Measurements from ENCODE around the gene SDF4.

The SDF4 gene

DNA sequence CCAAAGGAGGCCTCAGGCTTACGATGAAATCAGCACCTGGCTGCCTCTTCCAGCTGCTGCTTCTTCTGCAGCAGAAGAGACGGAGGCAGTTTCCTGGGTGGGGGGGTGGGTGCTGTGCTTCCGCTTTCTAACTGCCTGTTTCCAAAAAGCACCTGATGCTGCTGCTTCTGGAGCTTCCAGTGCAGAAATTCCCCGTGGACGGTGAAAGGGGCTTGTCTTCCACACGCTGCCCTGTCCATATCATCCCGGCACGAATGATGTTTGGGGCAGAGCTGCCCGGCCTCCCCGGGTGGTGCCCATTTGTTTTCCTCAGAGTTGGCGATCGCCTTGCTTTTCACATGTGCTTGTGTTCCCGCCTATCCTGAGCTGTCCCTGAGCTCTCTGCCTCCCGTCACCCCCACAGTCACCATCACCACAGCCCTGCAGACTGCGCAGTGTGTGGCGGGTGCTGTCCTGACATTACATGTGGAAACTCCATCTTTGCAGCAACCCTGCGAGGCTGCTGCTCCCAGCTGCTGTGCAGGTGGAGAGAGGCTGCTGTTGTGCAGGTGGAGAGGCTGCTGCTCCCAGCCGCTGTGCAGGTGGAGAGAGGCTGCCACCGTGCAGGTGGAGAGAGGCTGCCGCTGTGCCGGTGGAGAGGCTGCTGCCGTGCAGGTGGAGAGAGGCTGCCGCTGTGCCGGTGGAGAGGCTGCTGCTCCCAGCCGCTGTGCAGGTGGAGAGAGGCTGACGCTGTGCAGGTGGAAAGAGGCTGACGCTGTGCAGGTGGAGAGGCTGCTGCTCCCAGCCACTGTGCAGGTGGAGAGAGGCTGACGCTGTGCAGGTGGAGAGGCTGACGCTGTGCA is 56.4 kb downstream of the SDF4 start:
- no peak for DNase-seq

DNA sequence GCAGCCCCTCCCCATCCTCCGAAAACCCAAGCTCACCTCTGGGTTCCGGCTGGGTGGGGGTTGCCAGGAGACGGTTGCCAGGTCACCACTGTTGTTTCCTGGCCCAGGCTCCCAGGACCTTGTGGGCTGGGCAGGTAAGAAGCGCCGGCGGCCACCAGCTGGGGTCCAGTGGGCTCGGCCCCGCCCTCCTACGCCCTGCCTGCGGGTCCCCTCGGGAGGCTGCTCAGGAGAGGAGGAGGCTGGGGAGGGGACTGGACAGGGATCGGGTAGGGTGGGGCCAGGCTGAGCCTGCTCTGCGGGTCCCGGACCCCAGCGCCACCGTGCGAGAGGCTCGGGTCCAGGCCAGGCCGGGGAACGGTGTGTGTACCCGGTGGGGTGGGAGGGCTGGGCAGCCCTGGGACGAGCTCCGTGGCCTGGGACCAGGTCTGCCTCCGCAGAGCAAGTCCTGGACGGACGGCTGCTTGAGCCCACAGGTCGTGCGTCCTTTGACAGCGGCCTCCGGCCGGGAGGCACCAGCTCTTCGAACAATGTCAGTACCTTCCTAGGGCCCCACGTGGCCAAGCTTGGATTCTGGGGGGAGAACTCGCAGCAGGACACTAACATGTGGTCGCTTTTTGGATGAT is 57.9 kb downstream of the SDF4 start, which contains the start of gene TTLL10:
Gene TTLL10 (plus strand): TSS at position 88 of the 623 bp plus-strand sequence. CDS start 5,336 bp downstream, outside the sequence.
- DNase-seq = no peak

DNA sequence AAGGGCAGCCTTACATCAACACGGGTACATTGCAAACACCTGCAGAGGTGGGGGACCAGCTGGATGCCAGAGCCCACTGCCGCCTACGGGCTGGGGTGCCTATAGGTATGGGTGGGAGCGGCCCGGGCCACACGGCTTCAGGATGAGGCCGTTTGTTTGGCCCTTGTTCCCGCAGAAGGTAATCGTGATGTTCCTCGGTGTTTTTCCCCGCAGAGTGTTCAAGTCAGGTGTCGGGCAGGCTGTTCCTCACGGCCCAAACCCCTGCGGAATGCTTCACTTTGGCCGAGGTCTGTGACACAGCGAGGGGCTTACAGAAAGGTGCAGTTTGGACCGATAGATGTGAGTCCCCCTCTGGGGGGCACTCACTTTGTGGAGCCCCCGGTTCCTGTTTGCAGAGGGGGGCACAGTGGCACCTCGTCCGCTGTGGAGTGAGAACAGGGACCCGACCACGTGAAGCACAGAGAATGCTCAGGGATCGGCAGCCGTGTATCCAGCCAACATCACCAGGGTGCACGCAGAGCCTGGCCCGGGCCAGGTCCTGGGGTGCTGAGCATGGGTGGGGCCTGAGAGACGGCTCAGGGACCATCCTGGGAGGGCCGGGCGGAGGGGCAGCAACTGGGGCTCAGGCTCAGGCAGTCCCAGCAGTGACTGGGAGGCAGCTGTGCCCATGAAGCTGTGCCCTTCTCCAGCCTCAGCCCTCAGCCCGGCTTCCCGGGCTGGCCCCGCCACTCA is 58.6 kb downstream of the SDF4 start:
- no peak for DNase-seq

DNA sequence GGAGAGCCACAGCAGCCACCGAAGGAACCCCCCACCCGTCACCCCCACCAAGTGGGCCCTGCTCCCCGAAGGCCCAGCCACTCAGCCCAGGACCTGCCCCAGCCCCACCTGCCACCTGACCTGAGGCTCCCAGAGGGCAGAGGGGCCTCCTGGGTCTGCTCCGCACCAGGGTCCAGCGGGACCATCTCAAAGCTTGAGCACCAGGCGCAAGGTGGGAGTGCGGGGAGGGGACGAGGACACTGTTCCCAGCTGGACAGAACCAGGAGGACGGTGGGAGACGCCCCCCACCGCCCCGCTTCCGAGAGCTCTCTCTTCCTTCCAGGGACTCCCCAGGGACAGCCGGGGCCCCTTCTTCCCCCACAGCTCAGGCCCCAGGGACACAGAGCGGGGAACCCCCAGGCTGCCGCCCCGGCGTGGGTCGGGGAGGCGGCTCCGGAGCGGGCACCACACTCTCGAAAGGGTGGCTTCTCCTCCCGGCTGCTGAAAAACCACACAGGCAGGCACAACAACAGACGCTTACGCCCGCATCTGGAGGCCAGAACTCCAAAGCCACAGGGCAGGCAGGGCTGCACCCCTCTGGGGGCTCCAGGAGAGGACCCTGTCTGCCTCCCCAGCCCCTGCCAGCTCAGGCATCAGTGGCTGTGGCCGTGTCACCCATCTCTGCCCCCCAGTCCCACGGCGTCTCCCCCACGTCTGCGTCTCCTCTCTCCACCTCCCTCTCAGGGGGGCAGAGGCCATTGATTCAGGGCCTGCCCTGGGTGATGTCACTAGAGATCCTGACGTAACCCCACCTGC is 60.1 kb downstream of the SDF4 start:
- DNase-seq = no peak

DNA sequence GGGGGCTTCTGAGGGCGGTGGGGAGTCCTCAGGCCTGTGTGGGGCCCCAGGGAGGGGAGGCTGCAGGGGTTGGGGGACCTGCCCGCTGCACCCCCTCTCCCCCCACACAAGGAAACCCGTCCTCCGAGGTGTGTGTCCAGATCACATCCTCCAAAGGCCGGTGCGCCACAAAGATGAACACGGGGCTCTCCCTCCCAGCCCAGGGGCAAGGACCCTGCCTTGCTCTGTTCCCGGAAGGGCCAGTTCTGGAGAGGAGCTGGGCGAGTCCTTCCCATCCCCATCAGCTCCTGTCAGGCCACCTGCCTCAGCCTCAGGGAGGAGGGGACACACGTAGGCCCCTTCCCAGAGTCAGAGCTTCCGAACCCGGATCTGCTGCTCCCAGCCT is 60.6 kb downstream of the SDF4 start:
- DNase-seq = no peak

DNA sequence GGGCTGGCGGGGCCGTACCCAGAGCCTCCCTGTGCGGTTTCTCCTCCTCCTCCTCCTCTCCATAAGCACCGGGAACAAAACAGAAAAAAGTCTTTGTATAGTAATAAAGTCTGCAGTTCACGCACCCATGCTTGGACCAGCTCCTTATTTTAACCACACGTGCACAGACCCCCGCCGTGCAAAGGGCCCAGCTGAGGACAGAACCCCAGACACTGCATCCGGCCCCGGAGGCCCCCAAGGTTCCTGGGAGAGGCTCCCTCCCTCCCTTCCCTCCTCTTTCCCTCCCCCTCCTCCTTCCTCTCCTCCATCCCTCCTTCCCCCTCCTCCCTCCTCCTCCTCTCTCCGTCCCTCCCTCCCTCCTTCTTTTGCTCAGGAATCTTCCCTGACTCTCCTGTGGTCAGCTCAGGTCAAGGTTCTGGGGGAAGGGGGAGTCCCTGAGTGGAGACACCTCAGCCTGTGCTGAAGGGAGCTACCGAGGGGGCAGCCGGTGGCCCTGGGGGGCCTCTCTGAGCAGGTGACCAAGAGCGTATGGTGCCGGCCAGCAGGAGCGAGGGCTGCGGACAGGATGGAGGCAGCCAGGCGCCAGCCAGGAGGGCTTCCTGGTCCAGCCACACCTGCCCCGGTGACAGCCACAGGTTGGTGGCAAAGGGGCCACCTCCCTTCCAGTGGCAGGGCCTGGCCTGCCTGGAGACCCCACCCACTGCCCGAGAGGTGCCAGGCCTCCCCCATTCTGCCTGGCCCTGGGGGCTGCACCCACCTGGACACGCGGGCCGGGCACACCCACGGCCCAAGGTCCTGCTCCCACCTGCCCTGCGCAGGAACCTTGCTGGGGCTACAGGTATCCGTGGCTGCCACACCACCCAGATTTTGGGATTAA is 61.3 kb downstream of the SDF4 start:
- DNase-seq = no peak

DNA sequence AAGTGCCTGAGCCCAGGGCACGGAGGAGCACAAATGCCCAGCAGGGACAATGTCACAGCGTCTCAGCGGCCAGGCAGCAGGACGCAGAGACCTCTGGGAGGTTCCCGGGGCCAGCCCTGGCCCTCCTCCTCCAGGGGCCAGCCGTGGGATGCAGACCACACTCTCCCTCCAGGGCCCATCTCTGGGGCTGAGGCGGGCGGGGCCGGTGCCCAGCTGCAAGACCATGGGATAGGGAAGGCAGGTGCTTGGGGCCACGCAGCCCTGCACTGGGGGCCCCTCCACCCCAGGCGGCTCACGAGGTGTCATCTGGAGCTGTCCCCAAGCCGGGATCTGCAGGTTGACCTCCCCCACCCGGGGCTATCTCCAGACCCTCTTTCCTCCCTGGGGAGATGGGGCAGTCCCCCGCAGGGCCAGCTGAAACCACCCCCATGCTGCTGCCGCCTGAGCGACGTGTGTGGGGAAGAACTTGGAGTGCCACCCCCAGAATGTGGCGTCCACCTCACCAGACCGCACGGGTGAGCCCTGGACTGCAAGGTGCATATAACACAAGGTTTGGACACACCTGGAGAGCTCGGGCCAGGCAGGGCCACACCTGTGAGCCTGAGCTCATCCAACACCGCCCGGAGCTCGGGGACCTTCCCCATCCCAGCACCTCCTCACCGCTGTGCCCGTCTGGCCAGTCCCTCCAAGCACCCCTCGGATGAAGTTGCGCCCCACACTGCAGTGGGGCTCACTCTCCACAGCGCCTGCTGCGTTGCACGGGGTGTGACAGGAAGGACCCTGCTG is 62.2 kb downstream of the SDF4 start:
- DNase-seq = no peak

DNA sequence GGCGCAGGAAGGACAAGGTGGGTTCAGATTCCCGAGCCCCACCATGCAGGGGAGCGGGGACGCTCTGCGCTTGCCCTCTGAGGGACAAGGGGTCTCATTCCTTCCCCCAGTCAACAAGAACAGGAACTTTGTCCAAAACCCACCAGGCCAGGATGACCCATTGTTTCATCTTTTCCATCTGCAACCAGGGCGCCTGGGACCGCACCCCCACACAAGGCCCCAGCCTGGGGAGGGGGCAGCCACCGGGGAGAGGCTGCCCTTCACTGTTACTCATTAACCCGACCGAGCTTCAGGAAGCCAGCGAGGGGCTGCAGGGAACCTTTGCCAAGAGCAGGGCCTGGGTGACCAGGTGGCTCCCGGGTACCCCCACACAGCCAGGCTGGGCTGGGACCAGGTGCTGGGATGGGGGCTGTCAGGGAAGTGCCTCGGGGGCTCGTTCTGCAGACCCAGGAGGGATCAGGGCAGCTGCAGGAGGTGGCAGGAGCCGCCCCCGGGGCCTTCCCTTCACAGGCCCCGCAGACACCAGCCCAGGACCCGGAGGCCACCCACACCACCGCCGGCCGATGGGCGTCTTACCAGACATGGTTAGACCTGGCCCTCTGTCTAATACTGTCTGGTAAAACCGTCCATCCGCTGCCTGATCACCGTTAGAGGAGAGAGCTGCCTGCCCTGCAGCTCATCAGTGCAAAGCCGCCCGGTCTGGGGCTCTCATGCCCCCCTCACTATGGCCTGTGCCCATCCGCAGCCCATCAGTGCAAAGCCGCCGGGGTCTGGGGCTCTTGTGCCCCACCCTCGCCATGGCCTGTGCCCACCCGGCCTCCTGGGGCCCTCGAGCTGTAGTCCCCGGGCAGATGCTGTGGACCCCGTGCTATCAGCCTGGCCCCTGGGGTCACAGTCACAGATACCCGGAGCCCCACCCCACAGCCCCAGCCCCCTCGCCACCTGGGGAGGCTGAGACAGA is 63.1 kb downstream of the SDF4 start:
- DNase-seq = no peak

DNA sequence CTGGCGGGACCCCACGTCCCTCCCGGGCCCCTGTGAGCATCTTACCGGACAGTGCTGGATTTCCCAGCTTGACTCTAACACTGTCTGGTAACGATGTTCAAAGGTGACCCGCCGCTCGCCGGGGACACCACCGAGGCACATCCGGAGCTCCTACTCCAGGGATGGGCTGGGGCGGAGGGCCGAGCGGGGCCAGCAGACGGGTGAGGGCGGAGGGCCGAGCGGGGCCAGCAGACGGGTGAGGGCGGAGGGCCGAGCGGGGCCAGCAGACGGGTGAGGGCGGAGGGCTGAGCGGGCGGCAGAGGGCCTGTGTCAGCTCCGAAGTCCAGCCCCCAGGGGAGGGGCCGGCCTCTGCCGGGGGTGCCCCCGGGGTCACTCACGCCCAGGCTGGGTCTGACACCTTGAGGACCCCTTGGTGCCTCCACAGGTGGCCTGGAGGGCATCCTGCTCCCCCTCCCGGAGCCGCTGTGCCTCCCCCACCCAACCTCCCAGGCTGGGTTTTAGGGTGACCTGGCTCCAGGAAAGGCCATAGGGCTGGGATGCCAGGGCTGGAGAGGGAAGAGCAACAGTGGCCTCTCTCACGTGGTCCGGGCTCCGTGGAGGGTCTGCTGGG is 63.9 kb downstream of the SDF4 start:
- DNase-seq = no peak

DNA sequence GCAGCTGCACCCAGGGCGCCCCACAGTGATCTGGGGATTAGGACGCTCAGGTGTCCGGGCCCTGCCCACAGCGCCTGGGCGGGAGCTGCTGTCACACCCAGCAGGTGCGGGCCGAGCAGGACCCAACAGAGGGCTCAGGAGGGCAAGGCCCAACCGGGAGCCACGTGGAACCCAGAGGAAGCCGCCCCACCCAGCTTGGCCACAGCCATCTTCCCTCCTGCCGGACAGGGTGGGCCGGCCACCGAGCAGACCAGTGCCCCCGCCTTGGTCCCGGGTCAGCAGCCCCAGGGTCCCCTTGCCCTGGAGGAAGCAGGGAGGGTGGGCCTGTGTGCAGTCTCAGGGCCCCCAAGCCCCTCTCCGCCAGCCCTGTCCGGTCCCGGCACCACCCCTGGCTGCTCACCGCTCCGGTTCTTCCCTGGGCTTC is 64.4 kb downstream of the SDF4 start:
- no peak for DNase-seq
